IMR-90 (cell line): ENCODE measurements around the gene SHLD1. TPM values are rescaled to one million over a fixed set of nuclear protein-coding genes. Genes with fewer than 3 reads are reported as not detected.

Experiments used
- ATAC-seq: fragments of 200-7000 bp; cut with Tn5 transposase; 2 replicates; pipeline ENCODE4 v1.9.1; 2020; ENCODE audit warnings: low read depth, mild to moderate bottlenecking, moderate library complexity
- BruUV-seq: library from RNA; stranded (reverse); fragments of 400-500 nt; replicated peaks from 2 replicates; lab custom pipeline; 2021; lab: Mats Ljungman, UMichigan
- CTCF ChIA-PET: fragments of 300-600 bp; formaldehyde crosslinking; extraction: SDS; loops from one replicate; lab custom pipeline; 2021; ENCODE audit warnings: antibody characterized with exemption; lab: Yijun Ruan, JAX
- POLR2A ChIA-PET: fragments of 300-600 bp; sonication (Branson Sonifier 250); formaldehyde crosslinking; loops from one replicate; lab custom pipeline; 2022; ENCODE audit warnings: antibody characterized with exemption; ENCODE audit not compliant: unreplicated experiment; lab: Charles Lee
- DNase-seq: peaks from one replicate; pipeline ENCODE4 v3.0.0; 2013
- H2AFZ ChIP-seq: replicated peaks from 2 replicates; pipeline ENCODE3; 2013; ENCODE audit warnings: low read length, mild to moderate bottlenecking; ENCODE audit not compliant: poor library complexity
- H2AK5ac ChIP-seq: 2 replicates; pipeline ENCODE4 v1.6.1; 2013; ENCODE audit warnings: low read depth, low read length, inconsistent platforms
- H2AK9ac ChIP-seq: replicated peaks from 2 replicates; pipeline ENCODE3; 2013; ENCODE audit warnings: mild to moderate bottlenecking, low read depth, low read length, moderate library complexity; ENCODE audit not compliant: poor library complexity
- H2BK120ac ChIP-seq: 2 replicates; pipeline ENCODE4 v1.6.1; 2013; ENCODE audit warnings: low read depth, low read length, inconsistent platforms
- H2BK15ac ChIP-seq: 3 replicates; pipeline ENCODE4 v1.6.1; 2013; ENCODE audit warnings: low read depth, low read length, inconsistent platforms
- H2BK20ac ChIP-seq: 2 replicates; pipeline ENCODE4 v1.6.1; 2013; ENCODE audit warnings: low read depth, mild to moderate bottlenecking, inconsistent platforms, low read length, moderate library complexity
- H2BK5ac ChIP-seq: 2 replicates; pipeline ENCODE4 v1.6.1; 2013; ENCODE audit warnings: mild to moderate bottlenecking, low read depth, low read length, inconsistent platforms; ENCODE audit not compliant: poor library complexity, severe bottlenecking
- H3K14ac ChIP-seq: replicated peaks from 2 replicates; pipeline ENCODE4 v1.6.1; 2013; ENCODE audit warnings: low read depth, low read length, inconsistent platforms
- H3K18ac ChIP-seq: 2 replicates; pipeline ENCODE4 v1.6.1; 2013; ENCODE audit warnings: low read depth, low read length, control low read depth
- H3K23ac ChIP-seq: 2 replicates; pipeline ENCODE4 v1.6.1; 2013; ENCODE audit warnings: low read depth, low read length, inconsistent platforms
- H3K27ac ChIP-seq: 2 replicates; pipeline ENCODE4 v1.5.1; 2013; ENCODE audit warnings: mild to moderate bottlenecking, control low read depth, low read length; ENCODE audit not compliant: insufficient read depth
- H3K27me3 ChIP-seq: 2 replicates; pipeline ENCODE4 v1.6.1; 2013; ENCODE audit warnings: low read length; ENCODE audit not compliant: control insufficient read depth, insufficient read depth
- H3K36me3 ChIP-seq: 2 replicates; pipeline ENCODE4 v1.6.1; 2013; ENCODE audit warnings: low read length, mixed read lengths; ENCODE audit not compliant: control insufficient read depth, insufficient read depth
- H3K4ac ChIP-seq: 2 replicates; pipeline ENCODE4 v1.6.1; 2013; ENCODE audit warnings: low read depth, low read length, inconsistent platforms
- H3K4me1 ChIP-seq: 2 replicates; pipeline ENCODE4 v1.6.1; 2013; ENCODE audit warnings: low read length, mixed read lengths; ENCODE audit not compliant: control insufficient read depth, insufficient read depth
- H3K4me2 ChIP-seq: 2 replicates; pipeline ENCODE4 v1.6.1; 2013; ENCODE audit warnings: low read depth, mild to moderate bottlenecking, control low read depth, low read length, moderate library complexity
- H3K4me3 ChIP-seq: 2 replicates; pipeline ENCODE4 v1.5.1; 2013; ENCODE audit warnings: low read depth, mild to moderate bottlenecking, control low read depth, low read length, moderate library complexity; ENCODE audit not compliant: insufficient read depth
- H3K56ac ChIP-seq: 2 replicates; pipeline ENCODE4 v1.6.1; 2013; ENCODE audit warnings: low read length, inconsistent platforms; ENCODE audit not compliant: insufficient read depth; ENCODE audit errors: extremely low read depth
- H3K79me1 ChIP-seq, 2 experiments: 2 replicates each; pipeline ENCODE4 v1.6.1; 2013; ENCODE audit warnings: low read length in 2 of 2, inconsistent platforms in 1 of 2, low read depth in 1 of 2
- H3K9ac ChIP-seq: 2 replicates; pipeline ENCODE4 v1.6.1; 2013; ENCODE audit warnings: low read depth, low read length, control low read depth
- H3K9me1 ChIP-seq: 2 replicates; pipeline ENCODE4 v1.6.1; 2013; ENCODE audit warnings: low read length, inconsistent platforms; ENCODE audit not compliant: insufficient read depth
- H3K9me3 ChIP-seq: 2 replicates; pipeline ENCODE4 v1.6.1; 2013; ENCODE audit warnings: low read length; ENCODE audit not compliant: control insufficient read depth, insufficient read depth
- H4K20me1 ChIP-seq: 2 replicates; pipeline ENCODE4 v1.6.1; 2013; ENCODE audit warnings: low read length, inconsistent platforms; ENCODE audit not compliant: insufficient read depth
- H4K5ac ChIP-seq: 2 replicates; pipeline ENCODE4 v1.6.1; 2013; ENCODE audit warnings: mild to moderate bottlenecking, low read depth, low read length, control low read depth
- H4K8ac ChIP-seq, 2 experiments: 2 replicates each; pipeline ENCODE4 v1.6.1; 2013; ENCODE audit warnings: low read depth in 2 of 2, low read length in 2 of 2, control low read depth in 1 of 2, inconsistent platforms in 1 of 2
- H4K91ac ChIP-seq: 2 replicates; pipeline ENCODE4 v1.6.1; 2013; ENCODE audit warnings: low read depth, low read length, inconsistent platforms; ENCODE audit not compliant: insufficient read depth
- BHLHE40 ChIP-seq: fragments of 150-350 bp; IDR thresholded peaks from 2 replicates; pipeline ENCODE4 v1.6.1; 2016; ENCODE audit warnings: mild to moderate bottlenecking, low read depth, low read length
- CEBPB ChIP-seq: IDR thresholded peaks from 2 replicates; pipeline ENCODE4 v1.6.1; 2012; ENCODE audit warnings: low read depth, low read length, improper control_type of control experiment
- FOS ChIP-seq: fragments of 150-350 bp; IDR thresholded peaks from 2 replicates; pipeline ENCODE4 v1.6.1; 2016; ENCODE audit warnings: low read depth, low read length
- MAFK ChIP-seq: IDR thresholded peaks from 2 replicates; pipeline ENCODE4 v1.6.1; 2012; ENCODE audit warnings: low read depth, low read length, improper control_type of control experiment
- MXI1 ChIP-seq: IDR thresholded peaks from 2 replicates; pipeline ENCODE4 v1.6.1; 2012; ENCODE audit warnings: low read depth, mild to moderate bottlenecking, low read length, moderate library complexity, borderline replicate concordance
- NFE2L2 ChIP-seq: fragments of 150-350 bp; IDR thresholded peaks from 2 replicates; pipeline ENCODE4 v1.6.1; 2016; ENCODE audit warnings: low read depth, mild to moderate bottlenecking, low read length
- RAD21 ChIP-seq: IDR thresholded peaks from 2 replicates; pipeline ENCODE4 v1.6.1; 2012; ENCODE audit warnings: low read length, improper control_type of control experiment
- RFX5 ChIP-seq: IDR thresholded peaks from 2 replicates; pipeline ENCODE4 v1.8.0; 2012; ENCODE audit warnings: low read depth, mild to moderate bottlenecking, low read length, moderate library complexity
- SMC3 ChIP-seq: fragments of 150-350 bp; IDR thresholded peaks from 2 replicates; pipeline ENCODE4 v1.6.1; 2016; ENCODE audit warnings: low read depth, mild to moderate bottlenecking, antibody characterized with exemption, low read length, moderate library complexity
- WGBS, 2 experiments: methylation state at CpG; one replicate each; pipeline versions ENCODE4 v1.1.5 to v1.1.7; 2013; ENCODE audit warnings: missing lambda C conversion rate in 2 of 2; ENCODE audit not compliant: insufficient read length in 1 of 2; ENCODE audit errors: extremely low coverage in 2 of 2; 5-methylcytosine and 5-hydroxymethylcytosine counted together
- dilution Hi-C: fragments of 300-500 bp; cut with HindIII; formaldehyde crosslinking; loops from one replicate; pipeline ENCODE4 v1.14.3; 2018; ENCODE audit warnings: low sequenced_read_pairs; ENCODE audit not compliant: unreplicated experiment
- in situ Hi-C: fragments of 300-500 bp; cut with MboI; formaldehyde crosslinking; loops from 3 replicates; pipeline ENCODE4 v1.14.3; 2019; ENCODE audit warnings: low sequenced_read_pairs, inconsistent platforms, mixed read lengths
- intact Hi-C: fragments of 100-400 bp; cut with micrococcal nuclease; formaldehyde crosslinking; loops from 2 replicates; pipeline ENCODE4 v1.10.0; 2022
- polyA plus RNA-seq, 3 experiments: library from polyadenylated mRNA; depleted of rRNA; stranded (reverse); fragments of >200 nt; gene quantifications; 2 replicates each; pipeline ENCODE4 v1.2.3, GENCODE V29; 2012; ENCODE audit warnings: low replicate concordance in 1 of 3
- total RNA-seq: library from RNA; depleted of rRNA; stranded (reverse); fragments of >200 nt; gene quantifications from 2 replicates; pipeline ENCODE4 v1.2.3, GENCODE V29; 2012
- TF ChIP-seq, protein P1 (sequence below): fragments of 150-350 bp; IDR thresholded peaks from 2 replicates; pipeline ENCODE4 v1.6.1; 2017; ENCODE audit warnings: mild to moderate bottlenecking, antibody characterized with exemption, low read length, low read depth

SHLD1 gene
- total and polyA plus RNA-seq, 2 of the 4 experiments (the other 2 are of a cell fraction): 2.6 to 3.0 TPM

DNA sequence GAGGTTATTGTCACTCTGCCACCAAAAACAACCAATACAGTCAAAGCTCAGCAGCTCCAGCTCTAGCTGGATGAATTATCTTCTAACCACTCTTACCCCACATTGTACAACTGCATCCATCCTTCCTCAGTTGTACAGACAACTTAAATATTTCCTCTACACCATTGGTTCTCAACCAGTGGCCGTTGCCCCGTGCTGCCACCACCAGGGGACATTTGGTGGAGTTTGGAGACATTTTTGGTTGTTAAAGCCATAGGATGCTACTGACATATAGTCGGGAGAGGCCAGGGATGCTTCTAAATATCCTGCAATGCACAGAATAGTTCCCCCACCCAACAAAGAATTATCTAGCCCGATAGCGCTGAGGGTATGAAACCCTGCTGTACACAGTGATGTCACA lies 59.3 kb downstream of the SHLD1 start:
- intact Hi-C loops: no loop called here
- in situ Hi-C loops: no loop called here
- POLR2A ChIA-PET: no interaction called here

More for the DNA sequence above, 59.3 kb downstream of the SHLD1 start:
- no peak for DNase-seq
- no peaks in the 10 kb centered on the region for H3K9me3 ChIP-seq
- H2BK20ac ChIP-seq: no peak overlapping the region
- dilution Hi-C loops: no loop called here
- TF ChIP-seq, protein P1, sequence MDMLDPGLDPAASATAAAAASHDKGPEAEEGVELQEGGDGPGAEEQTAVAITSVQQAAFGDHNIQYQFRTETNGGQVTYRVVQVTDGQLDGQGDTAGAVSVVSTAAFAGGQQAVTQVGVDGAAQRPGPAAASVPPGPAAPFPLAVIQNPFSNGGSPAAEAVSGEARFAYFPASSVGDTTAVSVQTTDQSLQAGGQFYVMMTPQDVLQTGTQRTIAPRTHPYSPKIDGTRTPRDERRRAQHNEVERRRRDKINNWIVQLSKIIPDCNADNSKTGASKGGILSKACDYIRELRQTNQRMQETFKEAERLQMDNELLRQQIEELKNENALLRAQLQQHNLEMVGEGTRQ: no peak
- no peak for TF ChIP-seq NFE2L2
- no peak for TF ChIP-seq MXI1
- TF ChIP-seq SMC3: no peak
- TF ChIP-seq RFX5: no peak
- no peak for TF ChIP-seq FOS
- no peak for TF ChIP-seq BHLHE40
- no peak for TF ChIP-seq MAFK
- no peak for TF ChIP-seq RAD21
- no peak for TF ChIP-seq CEBPB
- H3K23ac ChIP-seq: no peak overlapping the region
- CTCF ChIA-PET: no interaction called here
- H3K27ac ChIP-seq: no peak overlapping the region
- H3K27me3 ChIP-seq: no peaks in the 10 kb centered on the region
- H3K9me1 ChIP-seq: peaks cover 10% of the 10 kb centered on the region; the same call in 1 of the 2 replicates
- H3K79me1 ChIP-seq: no peaks in the 10 kb centered on the region
- H4K20me1 ChIP-seq: no peaks in the 10 kb centered on the region
- H2AK9ac ChIP-seq: no peak overlapping the region
- no peak overlapping the region for H3K4ac ChIP-seq
- no peak overlapping the region for H2BK120ac ChIP-seq
- H3K4me2 ChIP-seq: no peak overlapping the region
- no peaks in the 10 kb centered on the region; the same call in 1 of the 2 replicates for H3K4me1 ChIP-seq
- no peak for ATAC-seq
- H4K5ac ChIP-seq: no peak overlapping the region
- no peak overlapping the region for H3K18ac ChIP-seq
- 100% methylated on average over 2 of the region's 5 CpGs; no CpG with 5 or more reads in 1 of the 2 experiments for WGBS, 2 experiments
- H3K56ac ChIP-seq: no peak overlapping the region
- H2AFZ ChIP-seq: no peak overlapping the region
- no peak overlapping the region for H2BK5ac ChIP-seq
- H3K9ac ChIP-seq: no peak overlapping the region
- no TSS peak for BruUV-seq
- H3K4me3 ChIP-seq: no peak overlapping the region
- H4K91ac ChIP-seq: no peak overlapping the region
- H4K8ac ChIP-seq: no peak overlapping the region
- H2AK5ac ChIP-seq: no peak overlapping the region
- no peak overlapping the region for H2BK15ac ChIP-seq
- no peaks in the 10 kb centered on the region for H3K36me3 ChIP-seq
- H3K14ac ChIP-seq: no peak overlapping the region
